ENCODE measurements around the gene RGPD4. TPM values are rescaled to one million over a fixed set of nuclear protein-coding genes. Genes with fewer than 3 reads are reported as not detected.

Gene RGPD4
- total and polyA plus RNA-seq, 2 of the 13 experiments (the other 11 are each of a cell fraction or from before 2014, with no cell fraction given) = not detected

DNA sequence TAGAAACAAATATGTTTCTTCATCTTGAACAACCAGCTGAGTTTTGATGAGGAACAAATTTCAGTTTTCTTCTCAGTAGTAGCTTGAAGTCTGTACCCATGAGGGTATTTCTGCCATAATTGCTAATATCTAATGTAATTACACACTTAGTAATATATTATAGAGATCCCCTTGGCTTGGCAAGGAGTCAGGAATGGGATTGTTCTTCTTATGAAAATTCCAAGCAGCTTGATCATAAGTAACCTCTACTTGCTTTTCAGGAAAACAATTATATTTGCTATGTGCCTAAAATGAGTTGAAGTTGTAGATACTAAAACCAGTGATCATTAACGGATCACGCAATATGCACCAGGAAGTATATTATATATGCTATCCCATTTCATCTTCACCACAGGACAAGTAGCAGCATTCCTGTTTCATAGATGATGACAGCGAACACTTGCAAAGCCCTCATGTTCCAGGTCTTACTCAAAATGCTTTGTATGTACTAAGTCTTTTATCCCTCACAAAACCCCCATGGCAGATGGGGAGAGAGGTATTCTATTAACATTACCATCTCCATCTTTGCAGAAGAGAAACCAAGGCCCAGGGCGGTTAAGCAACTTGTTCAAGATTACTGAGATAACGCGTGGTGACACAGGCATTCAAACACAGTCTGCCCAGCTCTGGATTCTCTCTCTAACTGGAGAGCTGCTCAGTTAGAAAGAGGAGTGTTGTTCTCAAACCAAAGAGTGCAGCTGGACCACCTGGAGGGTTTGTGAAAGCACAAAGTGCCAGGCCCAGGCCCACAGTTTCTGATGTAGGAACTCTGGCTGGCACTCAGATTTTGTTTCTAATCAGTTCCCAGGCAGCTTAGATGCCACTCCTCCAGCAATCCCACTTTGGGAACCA, 21.8 kb upstream of the RGPD4 start:
- Histone ChIP-seq H3K79me2 (ENCODE audit: insufficient read depth, low read length) (no peaks in the 10 kb centered on the region), H3K27ac (ENCODE audit: extremely low read length, insufficient read depth, low read length) (no peak overlapping the region), H2AFZ (ENCODE audit: low read length) (no peak overlapping the region), H3K27me3 (ENCODE audit: control insufficient read depth in 1 of 2, insufficient read depth in 2 of 2, low read length in 2 of 2) (no peaks in the 10 kb centered on the region), H3K9me3 (ENCODE audit: low read length) (no peaks in the 10 kb centered on the region), H4K20me1 (ENCODE audit: insufficient read depth, low read length) (no peaks in the 10 kb centered on the region), H3K36me3 (replicated peaks in 1 of 2; ENCODE audit: control insufficient read depth in 1 of 2, insufficient read depth in 2 of 2, low read length in 2 of 2) (no peaks in the 10 kb centered on the region), H3K4me3 (replicated peaks in 1 of 3; ENCODE audit: insufficient read depth in 1 of 3, low read depth in 2 of 3, low read length in 3 of 3) (no peak overlapping the region), H3K4me2 (ENCODE audit: low read depth, low read length) (no peak overlapping the region), H3K4me1 (ENCODE audit: insufficient read depth, low read length) (peaks cover 12% of the 10 kb centered on the region), H3K9ac (ENCODE audit: insufficient read depth, low read depth, low read length) (no peak overlapping the region)
- intact Hi-C loops (cut with micrococcal nuclease; ENCODE audit: unreplicated experiment) = no loop called here
- no peak for FAIRE-seq
- BruUV-seq (replicated peaks) = no TSS peak
- ChIA-PET CTCF (ENCODE audit: low intra/inter-chr PET ratio, low total read pairs) (no interaction called here), POLR2A (no interaction called here)
- no peak for ATAC-seq
- no peak for DNase-seq (ENCODE audit: low spot score)
- WGBS (ENCODE audit: low lambda C conversion rate) = 59% methylated on average over 6 of the region's 6 CpGs
- TF ChIP-seq ZNF496 (CRISPR knock-in tag; IDR thresholded peaks at IDR 0.05; ENCODE audit: insufficient replicate concordance) = no peak
- TF ChIP-seq, protein P1, sequence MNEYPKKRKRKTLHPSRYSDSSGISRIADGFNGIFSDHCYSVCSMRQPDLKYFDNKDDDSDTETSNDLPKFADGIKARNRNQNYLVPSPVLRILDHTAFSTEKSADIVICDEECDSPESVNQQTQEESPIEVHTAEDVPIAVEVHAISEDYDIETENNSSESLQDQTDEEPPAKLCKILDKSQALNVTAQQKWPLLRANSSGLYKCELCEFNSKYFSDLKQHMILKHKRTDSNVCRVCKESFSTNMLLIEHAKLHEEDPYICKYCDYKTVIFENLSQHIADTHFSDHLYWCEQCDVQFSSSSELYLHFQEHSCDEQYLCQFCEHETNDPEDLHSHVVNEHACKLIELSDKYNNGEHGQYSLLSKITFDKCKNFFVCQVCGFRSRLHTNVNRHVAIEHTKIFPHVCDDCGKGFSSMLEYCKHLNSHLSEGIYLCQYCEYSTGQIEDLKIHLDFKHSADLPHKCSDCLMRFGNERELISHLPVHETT (CRISPR knock-in tag; conservative IDR thresholded peaks at IDR 0.05) = no peak
- no peak for TF ChIP-seq KLF15 (CRISPR knock-in tag; IDR thresholded peaks at IDR 0.05; ENCODE audit: borderline replicate concordance)
- no peak for TF ChIP-seq GATAD1 (CRISPR knock-in tag; IDR thresholded peaks at IDR 0.05)
- TF ChIP-seq, protein P2, sequence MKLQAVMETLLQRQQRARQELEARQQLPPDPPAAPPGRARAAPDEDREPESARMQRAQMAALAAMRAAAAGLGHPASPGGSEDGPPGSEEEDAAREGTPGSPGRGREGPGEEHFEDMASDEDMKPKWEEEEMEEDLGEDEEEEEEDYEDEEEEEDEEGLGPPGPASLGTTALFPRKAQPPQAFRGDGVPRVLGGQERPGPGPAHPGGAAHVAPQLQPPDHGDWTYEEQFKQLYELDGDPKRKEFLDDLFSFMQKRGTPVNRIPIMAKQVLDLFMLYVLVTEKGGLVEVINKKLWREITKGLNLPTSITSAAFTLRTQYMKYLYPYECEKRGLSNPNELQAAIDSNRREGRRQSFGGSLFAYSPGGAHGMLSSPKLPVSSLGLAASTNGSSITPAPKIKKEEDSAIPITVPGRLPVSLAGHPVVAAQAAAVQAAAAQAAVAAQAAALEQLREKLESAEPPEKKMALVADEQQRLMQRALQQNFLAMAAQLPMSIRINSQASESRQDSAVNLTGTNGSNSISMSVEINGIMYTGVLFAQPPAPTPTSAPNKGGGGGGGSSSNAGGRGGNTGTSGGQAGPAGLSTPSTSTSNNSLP (IDR thresholded peaks at IDR 0.05; ENCODE audit: low read depth, low read length) = no peak
- in situ Hi-C loops (cut with HindIII; ENCODE audit: extremely low pct_ligation_motif_present, low pct_unique_long_range_greater_than_20kb) = no loop called here
